ENCODE data around the gene SPTBN4. TPM values are rescaled to one million over a fixed set of nuclear protein-coding genes. Genes with fewer than 3 reads are reported as not detected.

The SPTBN4 gene
- total and polyA plus RNA-seq, 4 donors = 0.58 to 0.80 (median 0.72) TPM

DNA sequence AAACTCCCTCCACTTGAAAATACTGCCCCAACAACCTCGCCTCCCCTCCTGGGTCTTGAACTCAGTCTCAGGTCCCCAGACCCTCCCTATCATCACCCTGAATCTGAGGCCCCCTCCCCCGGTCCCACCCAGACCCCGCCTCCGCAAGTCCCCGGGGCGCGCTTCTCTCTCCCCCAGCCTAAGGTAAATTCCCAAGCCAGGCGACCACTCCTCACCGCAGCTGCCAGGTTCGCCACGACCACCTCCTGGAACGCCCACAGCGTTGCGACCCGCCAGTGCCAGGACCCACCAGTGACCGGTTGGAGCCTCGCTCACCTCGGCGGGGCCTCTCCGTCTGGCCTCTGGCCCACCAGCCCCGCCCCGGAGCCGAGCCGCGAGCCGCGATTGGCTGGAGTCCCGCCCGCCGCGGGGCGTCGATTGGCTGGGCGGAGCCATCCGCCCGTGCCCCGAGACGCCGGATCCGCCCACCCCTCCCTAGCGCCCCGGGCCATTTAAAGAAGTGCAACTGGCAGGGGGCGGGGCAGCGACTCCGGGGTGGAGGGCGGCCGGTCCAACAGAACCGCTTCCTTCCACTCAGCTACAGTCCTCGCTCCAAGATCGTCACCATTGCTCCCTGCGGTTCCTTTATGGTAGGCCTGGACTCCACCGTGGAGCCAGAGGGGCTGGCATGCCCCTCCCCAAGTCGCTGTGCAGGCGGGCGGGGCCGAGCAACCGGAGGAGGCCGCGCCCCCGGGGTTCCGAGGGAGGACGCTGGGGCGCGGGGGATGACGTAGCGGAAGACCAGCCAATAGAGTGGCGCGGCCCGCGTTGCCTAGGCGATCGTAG, 22.6 kb upstream of the SPTBN4 start, which contains the start of gene SERTAD3:
Gene SERTAD3 (minus strand): TSS at position 336 of the 825 bp plus-strand sequence. CDS start 2,255 bp downstream, outside the sequence.
- WGBS, 2 donors = 0 to 1% methylated on average over 62 to 72 of the region's 72 CpGs
- Histone ChIP-seq H3K9me3 (ENCODE audit: control insufficient read depth in 4 of 4, insufficient read depth in 3 of 4, low read length in 3 of 4) (no peaks in the 10 kb centered on the region), H3K27ac (ENCODE audit: low read depth in 1 of 2, low read length in 1 of 2) (peak within 1 kb of the TSS; percentile 88 to 97), H3K4me3 (peak within 1 kb of the TSS; percentile 61), H3K36me3 (ENCODE audit: control insufficient read depth in 4 of 4, insufficient read depth in 4 of 4, low read length in 4 of 4) (peaks cover 14 to 24% (median 24%) of the 10 kb centered on the region in 4 donors), H3K27me3 (ENCODE audit: control insufficient read depth in 3 of 3, insufficient read depth in 3 of 3, low read length in 2 of 3) (no peaks in the 10 kb centered on the region), H3K9ac (ENCODE audit: insufficient read depth in 1 of 2, low read length in 2 of 2) (peak within 1 kb of the TSS; percentile 99), H3K4me1 (ENCODE audit: control insufficient read depth in 5 of 5, insufficient read depth in 5 of 5, low read length in 5 of 5) (peaks cover 0 to 14% (median 7%) of the 10 kb centered on the region in 5 donors)
- DNase-seq (peak; percentile 98 to 99 (median 99)), ATAC-seq (ENCODE audit: insufficient read depth, low FRiP score) (peak; percentile 91)
- TF ChIP-seq, protein P1, sequence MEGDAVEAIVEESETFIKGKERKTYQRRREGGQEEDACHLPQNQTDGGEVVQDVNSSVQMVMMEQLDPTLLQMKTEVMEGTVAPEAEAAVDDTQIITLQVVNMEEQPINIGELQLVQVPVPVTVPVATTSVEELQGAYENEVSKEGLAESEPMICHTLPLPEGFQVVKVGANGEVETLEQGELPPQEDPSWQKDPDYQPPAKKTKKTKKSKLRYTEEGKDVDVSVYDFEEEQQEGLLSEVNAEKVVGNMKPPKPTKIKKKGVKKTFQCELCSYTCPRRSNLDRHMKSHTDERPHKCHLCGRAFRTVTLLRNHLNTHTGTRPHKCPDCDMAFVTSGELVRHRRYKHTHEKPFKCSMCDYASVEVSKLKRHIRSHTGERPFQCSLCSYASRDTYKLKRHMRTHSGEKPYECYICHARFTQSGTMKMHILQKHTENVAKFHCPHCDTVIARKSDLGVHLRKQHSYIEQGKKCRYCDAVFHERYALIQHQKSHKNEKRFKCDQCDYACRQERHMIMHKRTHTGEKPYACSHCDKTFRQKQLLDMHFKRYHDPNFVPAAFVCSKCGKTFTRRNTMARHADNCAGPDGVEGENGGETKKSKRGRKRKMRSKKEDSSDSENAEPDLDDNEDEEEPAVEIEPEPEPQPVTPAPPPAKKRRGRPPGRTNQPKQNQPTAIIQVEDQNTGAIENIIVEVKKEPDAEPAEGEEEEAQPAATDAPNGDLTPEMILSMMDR (IDR thresholded peaks at IDR 0.05; ENCODE audit: control extremely low read depth, extremely low read depth) = no peak

DNA sequence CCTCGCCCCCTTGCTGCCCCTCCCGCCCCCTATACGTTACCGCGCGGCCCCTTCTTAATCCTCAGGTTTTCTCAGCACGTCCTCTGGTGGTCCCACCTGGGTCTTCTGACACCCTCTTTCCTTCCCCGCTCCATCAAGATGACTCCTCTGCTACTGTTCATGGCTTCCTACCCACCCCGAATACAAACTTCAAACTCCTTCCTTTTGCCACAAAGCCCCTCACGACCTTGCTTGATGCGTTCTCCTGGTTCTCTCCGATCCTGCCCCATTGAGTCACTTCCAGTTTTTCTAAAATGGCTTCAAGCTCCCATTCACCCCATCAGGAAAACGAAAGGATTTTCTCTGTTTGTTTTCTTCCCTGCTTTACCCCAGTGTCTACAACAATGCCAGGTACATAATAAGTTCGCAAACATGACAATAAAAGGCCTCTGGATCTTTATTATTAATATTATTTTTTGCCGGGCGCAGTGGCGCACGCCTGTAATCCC, 21.9 kb upstream of the SPTBN4 start:
- DNase-seq = no peak
- Histone ChIP-seq H3K4me3 (peak overlapping the region; percentile 18), H3K9ac (ENCODE audit: insufficient read depth in 1 of 2, low read length in 2 of 2) (peak overlapping the region; percentile 85 to 95), H3K36me3 (ENCODE audit: control insufficient read depth in 4 of 4, insufficient read depth in 4 of 4, low read length in 4 of 4) (peaks cover 14 to 28% (median 25%) of the 10 kb centered on the region in 4 donors), H3K27me3 (ENCODE audit: control insufficient read depth in 3 of 3, insufficient read depth in 3 of 3, low read length in 2 of 3) (no peaks in the 10 kb centered on the region), H3K9me3 (ENCODE audit: control insufficient read depth in 4 of 4, insufficient read depth in 3 of 4, low read length in 3 of 4) (no peaks in the 10 kb centered on the region), H3K4me1 (ENCODE audit: control insufficient read depth in 5 of 5, insufficient read depth in 5 of 5, low read length in 5 of 5) (peaks cover 0 to 14% (median 7%) of the 10 kb centered on the region in 5 donors), H3K27ac (ENCODE audit: low read depth in 1 of 2, low read length in 1 of 2) (peak overlapping the region; percentile 83 to 97)
- WGBS, 2 donors = 15 to 23% methylated on average over 17 to 18 of the region's 18 CpGs
- TF ChIP-seq, protein P1 (IDR thresholded peaks at IDR 0.05; ENCODE audit: control extremely low read depth, extremely low read depth) = no peak
- ATAC-seq (ENCODE audit: insufficient read depth, low FRiP score) = no peak

DNA sequence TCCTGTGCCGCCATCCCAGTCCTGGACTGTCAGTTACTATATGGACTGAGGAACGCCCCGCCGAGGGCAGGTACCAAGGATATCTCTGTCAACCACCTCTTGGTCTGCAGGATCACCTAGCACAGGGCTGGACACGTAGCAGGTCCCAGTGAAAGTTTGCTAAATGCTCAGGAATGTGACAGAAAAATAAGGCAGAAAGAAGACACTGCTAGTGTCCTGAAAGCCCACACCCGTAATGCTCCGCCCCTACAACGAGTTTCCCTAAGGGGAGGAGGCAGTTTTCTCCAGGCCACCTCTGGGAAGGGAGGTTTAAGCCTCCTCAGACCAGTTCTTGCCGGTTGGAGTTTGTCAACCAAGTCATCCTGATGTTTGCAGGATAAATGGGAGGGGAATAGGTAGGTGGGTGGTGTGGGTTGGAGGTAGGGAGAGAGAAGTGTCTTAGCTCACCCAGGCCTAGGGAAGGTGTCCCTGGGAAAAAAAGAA, 21.0 kb upstream of the SPTBN4 start:
- no peaks in the 10 kb centered on the region for H3K27me3 ChIP-seq (ENCODE audit: control insufficient read depth in 3 of 3, insufficient read depth in 3 of 3, low read length in 2 of 3)
- peaks cover 11 to 22% (median 17%) of the 10 kb centered on the region in 4 donors for H3K36me3 ChIP-seq (ENCODE audit: control insufficient read depth in 4 of 4, insufficient read depth in 4 of 4, low read length in 4 of 4)
- H3K4me3 ChIP-seq = no peak overlapping the region
- no peak overlapping the region for H3K9ac ChIP-seq (ENCODE audit: insufficient read depth in 1 of 2, low read length in 2 of 2)
- ATAC-seq (ENCODE audit: insufficient read depth, low FRiP score) = no peak
- 75 to 84% methylated on average over 9 of the region's 9 CpGs for WGBS, 2 donors
- DNase-seq = peak in 1 of 3 donors; percentile 38
- TF ChIP-seq, protein P1 (IDR thresholded peaks at IDR 0.05; ENCODE audit: control extremely low read depth, extremely low read depth) = no peak
- peaks cover 0 to 14% (median 7%) of the 10 kb centered on the region in 5 donors for H3K4me1 ChIP-seq (ENCODE audit: control insufficient read depth in 5 of 5, insufficient read depth in 5 of 5, low read length in 5 of 5)
- peak overlapping the region in 1 of 2 donors; percentile 32 for H3K27ac ChIP-seq (ENCODE audit: low read depth in 1 of 2, low read length in 1 of 2)
- H3K9me3 ChIP-seq (ENCODE audit: control insufficient read depth in 4 of 4, insufficient read depth in 3 of 4, low read length in 3 of 4) = no peaks in the 10 kb centered on the region
